Liver (tissue), 9 donors: ENCODE measurements around the gene MRPL42. TPM values are rescaled to one million over a fixed set of nuclear protein-coding genes. Genes with fewer than 3 reads are reported as not detected.

Experiments
- DNase-seq: peaks from one replicate; pipeline ENCODE4 v3.0.0-alpha.2; 2017; ENCODE audit warnings: low spot score
- H3K27ac ChIP-seq, 2 donors: one replicate each; pipeline ENCODE4 v1.7.0; 2013; ENCODE audit warnings: inconsistent platforms in 2 of 2, low read length in 2 of 2, control low read depth in 1 of 2, low read depth in 1 of 2, mild to moderate bottlenecking in 1 of 2
- H3K27me3 ChIP-seq, 4 donors: one replicate each; pipeline versions ENCODE4 v1.6.1 to v1.7.0; 2013; ENCODE audit warnings: low read length in 3 of 4, inconsistent platforms in 1 of 4, mild to moderate bottlenecking in 1 of 4, moderate library complexity in 1 of 4; ENCODE audit not compliant: control insufficient read depth in 4 of 4, insufficient read depth in 4 of 4
- H3K36me3 ChIP-seq, 4 donors: one replicate each; pipeline versions ENCODE4 v1.6.1 to v1.7.0; 2013; ENCODE audit warnings: low read length in 3 of 4, mild to moderate bottlenecking in 3 of 4, low read depth in 1 of 4, moderate library complexity in 1 of 4; ENCODE audit not compliant: control insufficient read depth in 4 of 4, insufficient read depth in 3 of 4
- H3K4me1 ChIP-seq, 4 donors: one replicate each; pipeline versions ENCODE4 v1.6.1 to v1.7.0; 2013; ENCODE audit warnings: low read length in 3 of 4, mild to moderate bottlenecking in 3 of 4, moderate library complexity in 1 of 4; ENCODE audit not compliant: control insufficient read depth in 4 of 4, insufficient read depth in 4 of 4
- H3K4me3 ChIP-seq, 3 donors: one replicate each; pipeline versions ENCODE4 v1.6.1 to v1.7.0; 2013; ENCODE audit warnings: low read length in 3 of 3, control low read depth in 1 of 3, low read depth in 1 of 3, mild to moderate bottlenecking in 1 of 3
- H3K9ac ChIP-seq, 2 donors: one replicate each; pipeline ENCODE4 v1.7.0; 2013; ENCODE audit warnings: low read length in 2 of 2, mild to moderate bottlenecking in 2 of 2, moderate library complexity in 2 of 2, control low read depth in 1 of 2, low read depth in 1 of 2
- H3K9me3 ChIP-seq, 4 donors: one replicate each; pipeline versions ENCODE4 v1.6.1 to v1.7.0; 2013; ENCODE audit warnings: low read length in 3 of 4; ENCODE audit not compliant: control insufficient read depth in 4 of 4
- ATF3 ChIP-seq: IDR thresholded peaks from 2 replicates; pipeline ENCODE4 v1.6.1; 2016; ENCODE audit warnings: antibody characterized with exemption
- CTCF ChIP-seq: fragments of 150-350 bp; IDR thresholded peaks from 2 replicates; pipeline ENCODE4 v1.5.1; 2017; ENCODE audit warnings: improper control_type of control experiment, low read depth, low read length; ENCODE audit not compliant: missing input control
- FOXA2 ChIP-seq: IDR thresholded peaks from 2 replicates; pipeline ENCODE4 v1.6.1; 2016; ENCODE audit warnings: antibody characterized with exemption
- GABPA ChIP-seq, 2 donors: IDR thresholded peaks in 1 of 2; conservative IDR thresholded peaks in 1 of 2; 2 replicates each; pipeline ENCODE4 v1.6.1; 2016; ENCODE audit warnings: antibody characterized with exemption in 2 of 2, mild to moderate bottlenecking in 1 of 2, moderate library complexity in 1 of 2
- MAX ChIP-seq: IDR thresholded peaks from 2 replicates; pipeline ENCODE4 v1.6.1; 2016; ENCODE audit warnings: antibody characterized with exemption
- RAD21 ChIP-seq, 2 donors: IDR thresholded peaks; 2 replicates each; pipeline ENCODE4 v1.6.1; 2016; ENCODE audit warnings: antibody characterized with exemption in 2 of 2, mild to moderate bottlenecking in 2 of 2
- REST ChIP-seq: IDR thresholded peaks from 2 replicates; pipeline ENCODE4 v1.6.1; 2016; ENCODE audit warnings: antibody characterized with exemption, mild to moderate bottlenecking
- RXRA ChIP-seq, 2 donors: IDR thresholded peaks; 2 replicates each; pipeline ENCODE4 v1.6.1; 2017 to 2018; ENCODE audit warnings: antibody characterized with exemption in 2 of 2, mild to moderate bottlenecking in 1 of 2
- SP1 ChIP-seq: IDR thresholded peaks from 2 replicates; pipeline ENCODE4 v1.6.1; 2018; ENCODE audit warnings: antibody characterized with exemption, mild to moderate bottlenecking
- YY1 ChIP-seq: IDR thresholded peaks from 2 replicates; pipeline ENCODE4 v1.6.1; 2016; ENCODE audit warnings: antibody characterized with exemption, mild to moderate bottlenecking
- ZBTB33 ChIP-seq: IDR thresholded peaks from 2 replicates; pipeline ENCODE4 v1.6.1; 2016; ENCODE audit warnings: antibody characterized with exemption
- WGBS: extraction: QIAGEN DNeasy Blood & Tissue Kit; methylation state at CpG from one replicate; pipeline ENCODE4 v1.1.7; 2013; 5-methylcytosine and 5-hydroxymethylcytosine counted together
- polyA plus RNA-seq, 2 donors: library from polyadenylated mRNA; stranded (reverse) in 1 of 2; unstranded in 1 of 2; fragments of 200-250 nt in 1 of 2; fragments of >200 nt in 1 of 2; fragmentation: Nextera tagmentation in 1 of 2; extraction: Ambion mirVana in 1 of 2; gene quantifications; one replicate each; pipeline versions ENCODE4 v1.2.1 to v1.2.3, GENCODE V29; 2013 to 2015
- total RNA-seq, 2 donors: library from RNA; depleted of rRNA; stranded (reverse); fragments of >200 nt; gene quantifications; one replicate each; pipeline ENCODE4 v1.2.3, GENCODE V29; 2014
- donor health status: healthy.
- donor health status: healthy.
- donor health status: healthy.
- donor health status: healthy.
- donor health status: healthy.

The MRPL42 gene
- total and polyA plus RNA-seq, 4 donors, result 20.4 to 38.8 (median 33.3) TPM

- WGBS, result 95% methylated on average over 1 of the region's 1 CpG
- no peaks in the 10 kb centered on the region for H3K27me3 ChIP-seq
- no peak overlapping the region for H3K27ac ChIP-seq
- no peak overlapping the region for H3K9ac ChIP-seq
- no peak for DNase-seq
- no peak overlapping the region for H3K4me3 ChIP-seq
- no peak for TF ChIP-seq REST
- no peak for TF ChIP-seq GABPA (IDR thresholded peaks at IDR 0.05 in 1 of 2, conservative IDR thresholded peaks at IDR 0.05 in 1 of 2)
- TF ChIP-seq SP1, result no peak
- no peak for TF ChIP-seq MAX
- TF ChIP-seq ZBTB33, result no peak
- no peak for TF ChIP-seq RXRA (IDR thresholded peaks at IDR 0.05)
- TF ChIP-seq ATF3, result no peak
- TF ChIP-seq YY1, result no peak
- TF ChIP-seq RAD21 (IDR thresholded peaks at IDR 0.05), result no peak
- peaks cover 3 to 10% (median 6%) of the 10 kb centered on the region in 4 donors for H3K36me3 ChIP-seq
- H3K4me1 ChIP-seq, result no peaks in the 10 kb centered on the region
- H3K9me3 ChIP-seq, result no peaks in the 10 kb centered on the region
These were observed 32.9 kb downstream of the MRPL42 start for GRCh38 chr12:93500201-93500600.

- peaks cover 2 to 10% (median 3%) of the 10 kb centered on the region in 4 donors for H3K36me3 ChIP-seq
- no peak for TF ChIP-seq REST
- TF ChIP-seq SP1, result no peak
- TF ChIP-seq CTCF, result no peak
- no peak for TF ChIP-seq ATF3
- no peak for TF ChIP-seq FOXA2
- H3K4me3 ChIP-seq, result no peak overlapping the region
- no peak for DNase-seq
- H3K9me3 ChIP-seq, result no peaks in the 10 kb centered on the region
- H3K4me1 ChIP-seq, result no peaks in the 10 kb centered on the region
- no peaks in the 10 kb centered on the region for H3K27me3 ChIP-seq
- 59% methylated on average over 2 of the region's 2 CpGs for WGBS
- H3K27ac ChIP-seq, result no peak overlapping the region
- H3K9ac ChIP-seq, result no peak overlapping the region
These were observed 33.4 kb downstream of the MRPL42 start for GRCh38 chr12:93500667-93501066.
